Ishikawa (cell line): ENCODE measurements around the gene ICA1L.

Source experiments
- CEBPB ChIP-seq: IDR thresholded peaks from 2 replicates; pipeline ENCODE4 v1.6.1; 2012
- CREB1 ChIP-seq: IDR thresholded peaks from 2 replicates; pipeline ENCODE4 v1.6.1; 2012; ENCODE audit warnings: low read depth
- EGR1 ChIP-seq: IDR thresholded peaks from 2 replicates; pipeline ENCODE4 v1.6.1; 2012
- EP300 ChIP-seq: IDR thresholded peaks from 2 replicates; pipeline ENCODE4 v1.6.1; 2012; ENCODE audit warnings: borderline replicate concordance
- NFIC ChIP-seq: IDR thresholded peaks from 2 replicates; pipeline ENCODE4 v1.6.1; 2012
- RAD21 ChIP-seq: IDR thresholded peaks from 2 replicates; pipeline ENCODE4 v1.6.1; 2012; ENCODE audit warnings: low read depth
- TAF1 ChIP-seq: IDR thresholded peaks from 2 replicates; pipeline ENCODE4 v1.6.1; 2012; ENCODE audit warnings: low read depth, mild to moderate bottlenecking
- TCF12 ChIP-seq: IDR thresholded peaks from 2 replicates; pipeline ENCODE4 v1.6.1; 2012; ENCODE audit warnings: low read depth
- TEAD4 ChIP-seq: IDR thresholded peaks from 2 replicates; pipeline ENCODE4 v1.6.1; 2012
- TF ChIP-seq, protein P1 (sequence below): IDR thresholded peaks from 2 replicates; pipeline ENCODE4 v1.6.1; 2012
- TF ChIP-seq, protein P2 (sequence below): IDR thresholded peaks from 2 replicates; pipeline ENCODE4 v1.6.1; 2012; ENCODE audit warnings: low read depth, mild to moderate bottlenecking
- TF ChIP-seq, protein P3 (sequence below): IDR thresholded peaks from 2 replicates; pipeline ENCODE4 v1.6.1; 2012

DNA sequence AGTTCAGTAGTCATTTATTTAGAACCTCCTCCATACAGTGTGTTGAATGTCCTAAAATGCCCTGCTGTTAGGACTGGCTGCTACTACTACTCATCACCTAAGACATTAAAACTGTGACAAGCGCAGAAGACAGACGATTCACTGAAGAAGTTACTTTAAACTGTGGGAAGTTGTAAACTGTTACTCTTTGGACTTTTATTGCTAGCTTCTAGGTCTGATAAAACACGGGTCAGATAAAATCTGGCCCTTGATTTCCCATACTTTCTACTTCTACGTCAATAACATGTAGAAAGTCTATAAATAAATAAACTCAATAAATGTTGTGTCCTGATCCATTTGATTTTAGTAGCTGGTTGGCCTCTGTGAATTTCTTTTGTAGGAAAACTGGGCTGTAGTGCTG lies 113.4 kb downstream of the ICA1L start:
- TF ChIP-seq RAD21 (no peak), CEBPB (no peak), TCF12 (no peak), TAF1 (no peak), TEAD4 (no peak), NFIC (no peak), EGR1 (no peak), CREB1 (no peak), EP300 (no peak)
- TF ChIP-seq, protein P1, sequence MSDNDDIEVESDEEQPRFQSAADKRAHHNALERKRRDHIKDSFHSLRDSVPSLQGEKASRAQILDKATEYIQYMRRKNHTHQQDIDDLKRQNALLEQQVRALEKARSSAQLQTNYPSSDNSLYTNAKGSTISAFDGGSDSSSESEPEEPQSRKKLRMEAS: no peak
- TF ChIP-seq, protein P2, sequence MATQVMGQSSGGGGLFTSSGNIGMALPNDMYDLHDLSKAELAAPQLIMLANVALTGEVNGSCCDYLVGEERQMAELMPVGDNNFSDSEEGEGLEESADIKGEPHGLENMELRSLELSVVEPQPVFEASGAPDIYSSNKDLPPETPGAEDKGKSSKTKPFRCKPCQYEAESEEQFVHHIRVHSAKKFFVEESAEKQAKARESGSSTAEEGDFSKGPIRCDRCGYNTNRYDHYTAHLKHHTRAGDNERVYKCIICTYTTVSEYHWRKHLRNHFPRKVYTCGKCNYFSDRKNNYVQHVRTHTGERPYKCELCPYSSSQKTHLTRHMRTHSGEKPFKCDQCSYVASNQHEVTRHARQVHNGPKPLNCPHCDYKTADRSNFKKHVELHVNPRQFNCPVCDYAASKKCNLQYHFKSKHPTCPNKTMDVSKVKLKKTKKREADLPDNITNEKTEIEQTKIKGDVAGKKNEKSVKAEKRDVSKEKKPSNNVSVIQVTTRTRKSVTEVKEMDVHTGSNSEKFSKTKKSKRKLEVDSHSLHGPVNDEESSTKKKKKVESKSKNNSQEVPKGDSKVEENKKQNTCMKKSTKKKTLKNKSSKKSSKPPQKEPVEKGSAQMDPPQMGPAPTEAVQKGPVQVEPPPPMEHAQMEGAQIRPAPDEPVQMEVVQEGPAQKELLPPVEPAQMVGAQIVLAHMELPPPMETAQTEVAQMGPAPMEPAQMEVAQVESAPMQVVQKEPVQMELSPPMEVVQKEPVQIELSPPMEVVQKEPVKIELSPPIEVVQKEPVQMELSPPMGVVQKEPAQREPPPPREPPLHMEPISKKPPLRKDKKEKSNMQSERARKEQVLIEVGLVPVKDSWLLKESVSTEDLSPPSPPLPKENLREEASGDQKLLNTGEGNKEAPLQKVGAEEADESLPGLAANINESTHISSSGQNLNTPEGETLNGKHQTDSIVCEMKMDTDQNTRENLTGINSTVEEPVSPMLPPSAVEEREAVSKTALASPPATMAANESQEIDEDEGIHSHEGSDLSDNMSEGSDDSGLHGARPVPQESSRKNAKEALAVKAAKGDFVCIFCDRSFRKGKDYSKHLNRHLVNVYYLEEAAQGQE: no peak
- TF ChIP-seq, protein P3, sequence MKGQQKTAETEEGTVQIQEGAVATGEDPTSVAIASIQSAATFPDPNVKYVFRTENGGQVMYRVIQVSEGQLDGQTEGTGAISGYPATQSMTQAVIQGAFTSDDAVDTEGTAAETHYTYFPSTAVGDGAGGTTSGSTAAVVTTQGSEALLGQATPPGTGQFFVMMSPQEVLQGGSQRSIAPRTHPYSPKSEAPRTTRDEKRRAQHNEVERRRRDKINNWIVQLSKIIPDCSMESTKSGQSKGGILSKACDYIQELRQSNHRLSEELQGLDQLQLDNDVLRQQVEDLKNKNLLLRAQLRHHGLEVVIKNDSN: no peak
